NCI-H2029 treated with DMSO at 0.1 percent for 48 hours (cell line): ENCODE results near the gene OSGEPL1.
"Not testable (repeated sequence)": the region's sequence is repeated elsewhere in the genome, so short reads cannot be mapped to it uniquely, and the experiment has no call there.

Experiments used
- DNase-seq: peaks from one replicate; lab custom pipeline; 2025; lab: John Stamatoyannopoulos, UW

The OSGEPL1 gene, protein sequence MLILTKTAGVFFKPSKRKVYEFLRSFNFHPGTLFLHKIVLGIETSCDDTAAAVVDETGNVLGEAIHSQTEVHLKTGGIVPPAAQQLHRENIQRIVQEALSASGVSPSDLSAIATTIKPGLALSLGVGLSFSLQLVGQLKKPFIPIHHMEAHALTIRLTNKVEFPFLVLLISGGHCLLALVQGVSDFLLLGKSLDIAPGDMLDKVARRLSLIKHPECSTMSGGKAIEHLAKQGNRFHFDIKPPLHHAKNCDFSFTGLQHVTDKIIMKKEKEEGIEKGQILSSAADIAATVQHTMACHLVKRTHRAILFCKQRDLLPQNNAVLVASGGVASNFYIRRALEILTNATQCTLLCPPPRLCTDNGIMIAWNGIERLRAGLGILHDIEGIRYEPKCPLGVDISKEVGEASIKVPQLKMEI

GRCh38 chr2:189762551-189763298, at the start of gene OSGEPL1:
Gene OSGEPL1, minus strand, starts transcription at chr2:189762792. Its CDS starts 1,152 bp downstream, at chr2:189761640.
- DNase-seq, result peak; percentile 91

- no peak for DNase-seq
Measured at GRCh38 chr2:189803431-189803830, 40.8 kb upstream of the OSGEPL1 start.

DNA sequence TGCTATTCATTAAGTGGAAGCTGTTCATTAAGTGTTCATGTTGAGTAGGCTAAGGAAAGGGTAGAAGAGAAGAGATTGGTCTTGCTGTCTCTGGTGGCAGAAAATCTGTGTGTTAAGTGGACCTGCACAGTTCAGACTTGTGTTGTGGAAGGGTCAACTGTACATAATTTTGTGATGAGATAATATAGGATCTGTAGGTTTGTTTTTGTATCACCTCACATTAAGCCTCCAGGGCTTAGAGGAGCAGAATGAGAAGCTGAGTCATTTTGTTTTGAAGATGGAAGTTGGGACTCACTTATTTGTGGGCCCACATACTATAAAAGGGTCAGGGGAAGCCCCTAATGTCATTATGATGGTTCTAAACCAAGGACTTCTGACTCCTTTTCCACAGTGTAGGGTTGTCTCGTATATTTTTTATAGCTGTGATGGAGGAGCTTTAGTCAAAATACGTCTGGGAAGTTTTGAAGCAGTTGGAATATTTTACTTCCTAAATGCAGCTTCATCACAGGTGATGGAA, 39.9 kb upstream of the OSGEPL1 start:
- DNase-seq, result no peak

DNA sequence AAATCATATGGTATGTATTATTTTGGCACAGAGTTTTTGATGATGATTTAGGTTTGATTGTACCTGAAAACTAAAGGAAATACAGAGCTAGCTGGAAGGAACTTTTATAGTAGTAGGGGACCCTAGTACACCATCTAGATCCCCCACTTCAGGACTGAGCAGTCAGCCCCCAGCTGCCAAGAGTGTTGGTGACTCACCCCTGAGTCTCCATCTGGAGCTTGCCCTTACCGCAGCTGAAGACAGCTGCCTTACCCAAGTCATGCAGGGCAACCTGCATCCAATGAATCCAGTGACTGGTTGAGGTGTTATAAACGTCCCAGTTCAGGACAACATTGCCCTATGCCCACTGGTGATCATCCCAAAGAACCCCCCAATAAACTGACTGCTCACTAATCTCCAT, 36.9 kb upstream of the OSGEPL1 start:
- no peak for DNase-seq

GRCh38 chr2:189799030-189799331, 36.4 kb upstream of the OSGEPL1 start:
- no peak for DNase-seq

- DNase-seq, result no peak
Measured at GRCh38 chr2:189798312-189799029, 35.9 kb upstream of the OSGEPL1 start.

DNA sequence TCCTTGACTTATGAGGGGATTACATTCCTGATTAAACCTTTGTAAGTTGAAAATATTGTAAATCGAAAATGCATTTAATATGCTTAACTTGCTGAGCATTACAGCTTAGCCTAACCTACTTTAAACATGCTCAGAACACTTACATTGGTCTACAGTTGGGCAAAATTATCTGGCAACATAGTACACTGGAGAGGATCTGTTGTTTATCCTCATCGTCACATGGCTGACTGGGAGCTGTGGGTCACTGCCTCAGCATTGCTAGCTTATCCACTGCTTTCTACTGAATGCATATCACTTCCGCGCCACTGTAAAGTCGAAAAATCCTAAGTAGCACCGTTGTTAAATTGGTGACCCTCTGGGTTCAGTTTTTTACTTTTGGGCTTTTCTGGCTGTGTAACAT, 35.3 kb upstream of the OSGEPL1 start:
- DNase-seq, result no peak

DNA sequence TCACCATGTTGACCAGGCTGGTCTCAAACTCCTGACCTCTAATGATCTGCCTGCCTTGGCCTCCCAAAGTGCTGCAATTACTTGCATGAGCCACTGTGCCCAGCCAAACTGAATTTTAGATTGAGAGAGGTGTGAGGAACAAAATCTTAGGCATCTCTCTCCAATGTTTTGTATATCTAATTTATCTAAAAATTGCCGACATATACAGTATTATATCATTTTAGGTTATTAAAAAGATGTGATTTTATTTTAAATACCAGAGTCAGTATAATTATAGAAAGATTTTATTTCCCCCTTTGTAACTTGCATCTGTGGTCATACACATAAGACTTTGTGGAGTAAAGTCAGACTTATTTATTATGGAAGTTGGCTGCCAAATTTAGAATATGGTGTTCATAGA, 31.7 kb upstream of the OSGEPL1 start:
- DNase-seq, result no peak

- no peak for DNase-seq
Measured at GRCh38 chr2:189791338-189792042, 28.9 kb upstream of the OSGEPL1 start.

DNA sequence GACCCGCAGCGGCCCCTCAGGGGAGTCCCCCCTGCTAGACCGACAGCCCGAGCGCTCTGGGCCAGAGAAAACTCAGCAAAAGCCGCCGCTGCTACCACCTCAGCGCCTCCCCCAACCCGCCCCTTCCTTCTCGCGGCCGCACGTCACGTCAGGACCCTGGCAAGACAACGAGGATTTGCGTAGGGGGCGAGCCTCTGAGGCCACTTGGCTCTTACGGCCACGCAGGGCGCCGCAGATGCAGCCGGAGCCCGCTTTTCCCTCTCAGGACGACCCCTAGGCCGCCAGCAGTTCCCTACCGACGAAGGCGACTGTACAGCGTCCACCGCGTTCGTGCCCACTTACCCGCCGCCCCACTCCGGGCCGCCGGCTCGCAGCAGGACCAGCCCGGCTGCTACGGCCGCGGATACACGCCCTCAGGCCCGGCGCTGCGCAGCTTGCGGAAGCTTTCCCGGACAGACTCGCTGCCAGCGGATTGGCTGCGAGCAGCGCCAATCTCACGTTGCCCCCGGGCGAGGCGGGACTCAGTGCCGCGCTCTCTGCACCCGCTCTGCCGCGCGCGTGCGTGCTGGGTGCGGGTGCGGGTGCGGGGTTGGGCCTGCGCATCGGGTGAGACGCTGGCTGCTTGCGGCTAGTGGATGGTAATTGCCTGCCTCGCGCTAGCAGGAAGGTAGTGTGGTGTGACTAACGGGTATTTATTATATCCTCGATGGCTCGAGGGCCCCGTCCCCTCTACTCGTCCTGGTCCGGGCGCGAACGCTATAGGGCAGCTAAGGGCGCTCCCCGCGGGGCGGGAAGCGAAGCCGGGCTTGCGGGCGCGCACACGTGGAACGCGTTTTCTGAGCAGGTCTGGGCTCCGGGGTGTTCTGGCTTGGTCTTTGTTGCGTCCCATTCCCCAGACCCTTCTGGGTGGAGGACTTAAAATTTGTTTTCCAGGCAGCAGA, 21.6 kb upstream of the OSGEPL1 start, which contains the start of the genes ORMDL1 and PMS1:
Gene ORMDL1 (minus strand): TSS at position 413 of the 941 bp plus-strand sequence. CDS start 1,744 bp downstream, outside the sequence.
Gene PMS1 (plus strand): TSS at position 524 of the 941 bp plus-strand sequence. CDS start 7,360 bp downstream, outside the sequence.
- DNase-seq, result peak; percentile 72

- no peak for DNase-seq
Measured at GRCh38 chr2:189783451-189783926, 20.9 kb upstream of the OSGEPL1 start.

GRCh38 chr2:189782221-189782671, 19.7 kb upstream of the OSGEPL1 start:
- DNase-seq, result no peak

- no peak for DNase-seq
Measured at GRCh38 chr2:189772212-189772611, 9.6 kb upstream of the OSGEPL1 start.

GRCh38 chr2:189770590-189771322, 8.2 kb upstream of the OSGEPL1 start:
- DNase-seq, result no peak

DNA sequence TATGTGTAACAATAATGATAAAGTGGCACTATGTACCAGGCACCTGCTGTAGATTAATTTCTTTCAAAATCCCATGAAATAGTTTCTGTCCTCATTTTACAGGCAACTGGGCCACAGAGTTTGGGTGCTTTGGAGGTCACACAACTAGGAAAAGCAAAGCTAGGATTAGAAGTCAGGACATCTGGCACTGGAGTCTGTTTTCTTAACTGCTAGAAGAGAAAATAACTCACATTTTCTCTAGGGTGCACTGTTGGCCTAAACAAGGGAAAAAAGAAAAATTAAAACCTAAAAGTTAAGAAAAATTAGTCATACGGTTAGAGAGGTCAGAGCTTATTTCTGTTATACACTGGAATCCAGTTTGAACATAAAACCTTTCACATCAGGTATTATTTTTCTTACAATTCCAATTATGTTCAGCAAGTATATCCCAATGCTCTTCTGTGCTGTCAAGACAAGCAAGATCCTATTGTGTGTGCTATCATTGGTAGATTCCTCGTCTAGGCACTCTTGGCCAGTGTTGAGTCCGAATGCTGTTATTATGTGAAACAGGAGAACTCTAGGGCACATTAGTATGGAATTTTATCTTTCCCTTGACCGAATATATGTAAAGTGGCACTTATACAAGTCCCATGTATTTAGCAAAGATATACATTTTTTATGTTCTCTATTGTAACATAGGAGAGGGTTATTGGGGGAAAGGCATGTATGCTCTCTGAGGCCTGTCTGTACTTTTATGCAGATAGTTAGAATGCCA, 1.5 kb upstream of the OSGEPL1 start:
- DNase-seq, result no peak

- DNase-seq, result no peak
Measured at GRCh38 chr2:189762229-189762550, 402 bp downstream of the OSGEPL1 start.

DNA sequence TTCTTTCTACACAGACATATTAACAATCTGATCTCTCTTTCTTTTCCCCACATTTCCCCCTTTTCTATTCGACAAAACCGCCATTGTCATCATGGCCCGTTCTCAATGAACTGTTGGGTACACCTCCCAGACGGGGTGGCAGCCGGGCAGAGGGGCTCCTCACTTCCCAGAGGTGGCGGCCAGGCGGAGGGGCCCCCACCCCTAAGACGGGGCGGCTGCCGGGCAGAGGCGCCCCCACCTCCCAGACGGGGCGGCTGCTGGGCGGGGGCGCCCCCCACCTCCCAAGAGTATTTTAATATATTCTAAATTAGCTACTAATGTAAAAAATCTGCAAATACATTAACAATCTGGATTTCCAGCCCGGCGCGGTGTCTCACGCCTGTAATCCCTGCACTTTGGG, 2.4 kb downstream of the OSGEPL1 start:
- not testable (repeated sequence) for DNase-seq

DNA sequence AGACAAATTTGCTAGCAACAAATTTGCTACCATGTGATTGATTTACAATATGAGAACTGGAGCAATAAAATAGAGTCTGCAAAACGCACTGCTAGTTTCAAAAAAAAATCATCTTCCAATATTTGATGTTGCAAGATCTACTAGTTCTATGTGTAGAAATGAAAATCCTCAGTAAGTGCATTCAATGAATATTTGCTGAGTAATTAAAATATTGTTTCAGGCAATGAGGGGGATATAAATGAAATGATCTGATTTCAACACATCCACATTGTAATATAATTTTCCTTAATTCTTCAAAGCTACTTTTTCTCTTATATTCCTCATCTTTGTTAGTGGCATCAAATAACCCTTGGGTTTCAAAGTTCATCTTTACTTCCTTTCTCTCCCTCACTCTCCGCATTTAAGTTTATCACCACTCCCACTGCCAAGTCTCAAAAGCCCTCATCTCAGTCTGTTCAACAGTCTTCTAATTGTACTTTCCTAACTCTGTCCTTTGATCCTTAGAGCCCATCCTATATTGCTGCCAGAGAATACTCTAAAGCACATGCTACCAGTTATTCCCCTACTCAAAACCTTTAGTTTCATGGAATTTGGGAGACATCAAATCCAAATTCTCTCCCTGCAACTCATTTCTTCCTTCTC, 6.2 kb downstream of the OSGEPL1 start:
- DNase-seq, result no peak
